Right lobe of liver (tissue), 6 donors: ENCODE results near the gene IMPDH1. TPM values are rescaled to one million over a fixed set of nuclear protein-coding genes. Genes with fewer than 3 reads are reported as not detected.
A peak's percentile ranks its signal among the peaks of the same experiment; 100 is the strongest.

Experiments
- ATAC-seq, 4 donors: fragments of 200-7000 bp; cut with Tn5 transposase; one replicate each; pipeline ENCODE4 v1.9.1; 2020; ENCODE audit warnings: mild to moderate bottlenecking in 4 of 4, moderate library complexity in 4 of 4
- DNase-seq, 3 donors: peaks; one replicate each; pipeline ENCODE4 v3.0.0-alpha.2; 2020
- H3K27ac ChIP-seq, 3 donors: fragments of 200-600 bp; one replicate each; pipeline ENCODE4 v1.8.0; 2022
- H3K27me3 ChIP-seq, 2 donors: fragments of 200-600 bp; one replicate each; pipeline ENCODE4 v1.8.0; 2022
- H3K36me3 ChIP-seq, 4 donors: fragments of 200-600 bp; sonication (generic) in 1 of 4; one replicate each; pipeline versions ENCODE4 v1.5.1 to v1.8.0; 2017 to 2022; ENCODE audit warnings: control low read depth in 1 of 4
- H3K4me1 ChIP-seq, 4 donors: fragments of 200-600 bp; sonication (generic) in 1 of 4; one replicate each; pipeline versions ENCODE4 v1.5.1 to v1.8.0; 2017 to 2022; ENCODE audit warnings: control low read depth in 1 of 4
- H3K4me3 ChIP-seq, 3 donors: fragments of 200-600 bp; one replicate each; pipeline ENCODE4 v1.8.0; 2022
- H3K9me3 ChIP-seq, 4 donors: fragments of 200-600 bp; sonication (generic) in 1 of 4; one replicate each; pipeline versions ENCODE4 v1.5.1 to v1.8.0; 2017 to 2022; ENCODE audit warnings: control low read depth in 1 of 4
- CTCF ChIP-seq, 4 donors: fragments of 200-600 bp in 3 of 4; fragments of 450-650 bp in 1 of 4; IDR thresholded peaks; one replicate each; pipeline versions ENCODE4 v1.5.1 to v1.8.0; 2016 to 2022; ENCODE audit warnings: antibody characterized with exemption in 4 of 4, mild to moderate bottlenecking in 2 of 4
- POLR2A ChIP-seq: fragments of 450-650 bp; IDR thresholded peaks from one replicate; pipeline ENCODE4 v1.6.1; 2017; ENCODE audit warnings: antibody characterized with exemption, mild to moderate bottlenecking
- WGBS: methylation state at CpG from one replicate; pipeline ENCODE4 v1.1.6; 2018; ENCODE audit warnings: low coverage, low lambda C conversion rate; ENCODE audit not compliant: insufficient coverage; ENCODE audit errors: missing lambda C conversion rate; 5-methylcytosine and 5-hydroxymethylcytosine counted together
- intact Hi-C, 2 donors: fragments of 100-400 bp; cut with DNase I; formaldehyde crosslinking; loops; one replicate each; pipeline versions ENCODE4 v1.11.2 to v1.14.1; 2022
- total RNA-seq, 6 experiments: library from RNA; depleted of rRNA in 2 of 6; stranded (reverse); fragments of >200 nt in 2 of 6; fragmentation: NEBNext Ultra II Directional in 3 of 6; extraction: Animal tissue kit (Norgen Biotek cat#: 25700) in 3 of 6; gene quantifications; one replicate each; pipeline versions ENCODE4 v1.1.0 to v1.2.4, GENCODE V29; 2016 to 2023
- donor health status: DM: no; HTN: yes; CAD: no.
- donor health status: DM: no; HTN: no; CAD: no.
- donor health status: DM: no; HTN: no; CAD: no.
- donor health status: DM: no; HTN: yes; CAD: no.
- donor health status: DM: no; HTN: yes; CAD: no.

Gene IMPDH1
- total RNA-seq, 6 experiments from 2014 or later: 3.0 to 9.8 (median 5.5) TPM

GRCh38 chr7:128447941-128448564 is 38.3 kb upstream of the IMPDH1 start:
- no peaks in the 10 kb centered on the region for H3K4me1 ChIP-seq
- no peak for DNase-seq
- TF ChIP-seq CTCF (IDR thresholded peaks at IDR 0.05) (no peak), POLR2A (no peak)
- H3K4me3 ChIP-seq: no peak overlapping the region
- peak in 3 of 4 donors; percentile 38 to 64 (median 49) for ATAC-seq
- no peaks in the 10 kb centered on the region for H3K36me3 ChIP-seq
- intact Hi-C loops: no loop called here
- no peaks in the 10 kb centered on the region for H3K9me3 ChIP-seq
- no peak overlapping the region for H3K27ac ChIP-seq
- H3K27me3 ChIP-seq: no peaks in the 10 kb centered on the region
- WGBS: 74% methylated on average over 3 of the region's 4 CpGs

- Histone ChIP-seq H3K36me3 (no peaks in the 10 kb centered on the region), H3K27ac (no peak overlapping the region), H3K9me3 (no peaks in the 10 kb centered on the region), H3K4me1 (no peaks in the 10 kb centered on the region), H3K4me3 (no peak overlapping the region), H3K27me3 (no peaks in the 10 kb centered on the region)
- TF ChIP-seq POLR2A: no peak
- no peak for TF ChIP-seq CTCF (IDR thresholded peaks at IDR 0.05)
- intact Hi-C loops: no loop called here
- ATAC-seq (peak in 1 of 4 donors; percentile 10), DNase-seq (no peak)
- WGBS: 35% methylated on average over 2 of the region's 5 CpGs
These were observed 36.5 kb upstream of the IMPDH1 start for GRCh38 chr7:128446306-128446705.

- 40% methylated on average over 2 of the region's 7 CpGs for WGBS
- H3K27ac ChIP-seq: no peak overlapping the region
- ATAC-seq: peak in 1 of 4 donors; percentile 10
- no peak for TF ChIP-seq POLR2A
- TF ChIP-seq CTCF (IDR thresholded peaks at IDR 0.05): no peak
- H3K9me3 ChIP-seq: no peaks in the 10 kb centered on the region
- H3K36me3 ChIP-seq: no peaks in the 10 kb centered on the region
- H3K27me3 ChIP-seq: no peaks in the 10 kb centered on the region
- DNase-seq: no peak
- no peak overlapping the region for H3K4me3 ChIP-seq
- intact Hi-C loops: no loop called here
- no peaks in the 10 kb centered on the region for H3K4me1 ChIP-seq
These were observed 34.2 kb upstream of the IMPDH1 start for GRCh38 chr7:128443831-128444600.

DNA sequence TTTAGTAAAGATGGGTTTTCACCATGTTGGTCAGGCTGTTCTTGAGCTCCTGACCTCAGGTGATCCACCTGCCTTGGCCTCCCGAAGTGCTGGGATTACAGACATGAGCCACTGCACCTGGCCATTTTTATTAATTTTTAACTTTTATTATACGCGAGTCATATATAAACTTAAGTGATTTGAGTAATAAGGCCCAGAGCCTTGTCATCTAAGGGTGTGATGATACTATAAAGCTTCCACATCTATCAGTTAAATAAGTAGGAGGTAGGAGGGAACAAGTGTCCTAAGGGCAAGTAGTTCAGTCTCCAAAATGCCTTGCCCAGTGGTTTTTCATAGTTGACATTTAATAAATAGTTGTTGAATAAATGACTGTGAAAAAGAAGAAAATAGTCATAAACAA is 32.6 kb upstream of the IMPDH1 start:
- H3K4me1 ChIP-seq: no peaks in the 10 kb centered on the region
- 76% methylated on average over 3 of the region's 3 CpGs for WGBS
- H3K9me3 ChIP-seq: no peaks in the 10 kb centered on the region
- no peaks in the 10 kb centered on the region for H3K36me3 ChIP-seq
- TF ChIP-seq CTCF (IDR thresholded peaks at IDR 0.05) (no peak), POLR2A (no peak)
- DNase-seq (no peak), ATAC-seq (no peak)
- no peak overlapping the region for H3K4me3 ChIP-seq
- intact Hi-C loops: no loop called here
- H3K27me3 ChIP-seq: no peaks in the 10 kb centered on the region
- H3K27ac ChIP-seq: no peak overlapping the region
